NCI-H524 (cell line): ENCODE measurements around the gene ORAI3.

Experiments
- DNase-seq, 2 experiments: peaks; one replicate each; lab custom pipeline; 2025; lab: John Stamatoyannopoulos, UW

Gene ORAI3

DNA sequence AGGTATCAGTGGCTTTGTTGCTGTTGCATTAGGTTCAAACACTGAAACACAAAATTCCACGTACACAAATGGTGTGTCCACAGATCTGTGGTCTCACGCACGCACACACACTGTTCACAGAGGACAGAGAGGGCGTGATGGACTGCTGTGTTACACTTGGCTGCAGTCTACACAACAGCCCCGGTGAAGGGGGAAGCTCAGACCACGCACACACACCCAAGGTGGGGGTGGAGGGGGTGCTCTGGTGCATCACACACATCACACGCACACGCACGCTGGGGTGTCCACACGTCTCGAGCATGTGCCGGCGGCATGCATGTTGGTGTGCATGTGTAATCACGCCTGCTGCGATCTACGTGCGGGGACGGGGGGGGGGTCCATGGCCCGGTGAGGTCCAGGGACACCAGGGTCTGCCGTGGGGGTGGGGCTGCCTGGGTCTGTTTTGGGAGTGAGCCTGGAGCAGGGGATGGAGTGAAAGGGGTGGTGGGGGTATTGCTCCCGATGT lies 43.5 kb downstream of the ORAI3 start:
- no peak for DNase-seq

DNA sequence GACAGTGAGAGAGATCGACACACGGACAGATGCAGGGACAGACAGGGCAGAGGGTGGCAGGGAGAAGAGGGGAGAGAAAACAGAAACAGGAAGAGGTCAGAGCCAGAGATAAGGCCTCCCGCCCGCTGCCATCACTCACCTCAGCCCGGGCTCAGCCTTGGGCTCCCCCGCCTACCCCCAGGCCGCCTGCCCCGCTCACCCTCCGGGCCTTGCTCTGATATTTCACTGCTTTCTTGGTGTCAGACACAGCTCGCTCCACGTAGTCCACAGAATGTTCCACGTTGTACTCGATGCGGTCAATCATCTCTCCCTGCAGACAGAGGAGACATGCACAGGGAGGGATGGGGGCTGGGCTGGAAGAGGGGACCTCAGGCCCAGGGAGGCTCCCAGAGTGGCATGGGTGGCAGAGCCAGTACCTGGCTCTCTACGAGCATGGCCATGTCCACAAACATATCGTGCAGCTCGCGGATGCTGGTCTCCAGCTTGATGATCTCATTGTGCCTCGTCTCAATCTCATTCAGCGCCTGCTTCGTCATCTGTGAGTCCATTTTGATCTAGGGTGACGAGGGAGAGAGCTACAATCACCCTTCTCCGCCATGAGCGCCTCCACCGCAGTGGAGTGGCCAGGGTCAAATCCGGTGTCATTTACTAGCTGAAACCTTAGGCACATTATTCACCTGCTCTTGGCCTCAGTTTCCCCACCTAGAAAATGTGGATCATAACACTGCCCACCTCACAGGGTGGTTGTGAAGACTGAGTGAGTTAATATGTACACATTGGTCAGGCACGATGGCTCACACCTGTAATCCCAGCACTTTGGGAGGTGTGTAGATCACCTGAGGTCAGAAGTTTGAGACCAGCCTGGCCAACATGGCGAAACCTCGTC lies 44.3 kb downstream of the ORAI3 start:
- no peak for DNase-seq

DNA sequence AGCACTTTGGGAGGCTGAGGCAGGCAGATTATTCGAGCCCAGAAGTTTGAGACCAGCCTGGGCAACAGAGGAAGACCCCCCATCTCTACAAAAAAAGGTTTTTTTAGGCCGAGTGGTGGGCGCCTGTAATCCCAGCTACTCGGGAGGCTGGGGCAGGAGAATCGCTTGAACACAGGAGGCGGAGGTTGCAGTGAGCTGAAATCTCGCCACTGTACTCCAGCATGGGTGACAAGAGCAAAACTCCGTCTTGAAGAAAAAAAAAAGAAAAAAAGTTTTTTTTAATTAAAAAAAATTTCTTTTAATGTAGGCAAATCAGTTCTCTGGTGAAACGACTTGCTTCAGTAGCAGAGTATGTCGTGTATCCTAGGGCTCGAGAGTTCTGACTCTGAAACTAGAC lies 47.1 kb downstream of the ORAI3 start:
- DNase-seq = no peak

DNA sequence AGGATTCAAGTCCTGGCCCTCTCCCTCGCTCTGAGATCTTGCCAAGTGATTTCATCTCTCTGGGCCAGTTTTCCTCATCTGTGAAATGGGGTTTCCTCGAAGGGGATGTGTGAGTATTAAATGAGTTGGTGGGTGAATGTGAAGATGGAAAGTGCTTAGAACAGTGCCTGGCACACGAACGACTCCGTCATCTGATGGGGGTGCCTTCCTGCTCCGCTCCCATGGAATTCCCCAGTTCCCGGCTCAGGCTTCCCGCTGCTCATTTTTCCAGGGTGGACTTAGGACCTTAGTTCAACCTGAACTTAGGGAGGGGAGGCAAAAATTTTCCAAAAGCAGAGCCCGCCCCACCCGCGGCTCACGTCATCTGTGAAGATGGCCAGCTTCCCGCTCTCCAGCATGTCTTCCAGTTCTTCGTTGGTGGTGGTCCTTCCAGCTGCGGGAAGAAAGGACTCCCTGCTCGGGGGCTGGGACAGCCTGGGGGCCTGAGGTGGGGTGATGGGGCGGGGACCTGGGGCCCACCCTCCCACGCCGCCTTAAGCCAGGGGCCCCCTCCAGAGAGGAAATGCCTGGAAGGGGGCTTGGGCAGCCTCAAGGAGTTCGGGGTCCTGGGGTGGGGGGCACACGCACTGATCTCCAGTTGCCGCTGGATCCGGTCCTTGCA lies 47.6 kb downstream of the ORAI3 start:
- DNase-seq = no peak

DNA sequence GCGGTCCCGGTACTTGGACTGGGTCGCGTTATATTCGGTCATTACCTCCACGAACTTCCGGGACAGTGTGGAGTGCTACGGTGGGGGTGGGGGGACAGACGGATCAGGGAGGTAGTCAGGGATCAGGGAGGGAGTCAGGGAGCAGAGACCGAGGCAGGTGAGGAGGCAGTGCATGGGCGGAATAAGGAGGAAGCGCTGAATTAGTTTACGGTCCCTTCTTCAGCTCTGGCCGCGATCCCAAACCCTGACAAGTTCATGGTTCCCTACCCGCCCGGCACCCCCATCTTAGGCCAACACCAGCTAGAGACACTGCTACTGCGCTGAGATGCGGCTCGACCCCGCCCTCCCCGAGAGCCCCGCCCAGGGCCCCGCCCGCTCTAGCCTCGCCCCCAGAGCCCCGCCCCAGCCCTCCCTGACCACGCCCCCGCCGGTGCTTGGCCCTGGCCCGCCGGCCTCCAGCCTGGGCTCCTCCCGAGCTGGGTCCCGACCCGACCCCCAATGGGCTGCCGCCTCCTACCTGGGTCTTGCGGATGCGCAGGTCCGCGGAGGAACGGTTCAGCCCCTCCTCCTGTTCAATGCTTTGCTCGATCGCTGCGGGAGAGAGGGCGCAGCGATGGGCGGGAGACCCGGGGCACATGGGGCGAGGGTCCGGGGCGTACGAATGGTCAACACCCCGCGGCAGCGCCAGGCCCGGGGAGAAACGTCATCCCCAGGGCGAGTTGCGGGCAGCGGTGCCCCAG lies 48.3 kb downstream of the ORAI3 start:
- no peak for DNase-seq

DNA sequence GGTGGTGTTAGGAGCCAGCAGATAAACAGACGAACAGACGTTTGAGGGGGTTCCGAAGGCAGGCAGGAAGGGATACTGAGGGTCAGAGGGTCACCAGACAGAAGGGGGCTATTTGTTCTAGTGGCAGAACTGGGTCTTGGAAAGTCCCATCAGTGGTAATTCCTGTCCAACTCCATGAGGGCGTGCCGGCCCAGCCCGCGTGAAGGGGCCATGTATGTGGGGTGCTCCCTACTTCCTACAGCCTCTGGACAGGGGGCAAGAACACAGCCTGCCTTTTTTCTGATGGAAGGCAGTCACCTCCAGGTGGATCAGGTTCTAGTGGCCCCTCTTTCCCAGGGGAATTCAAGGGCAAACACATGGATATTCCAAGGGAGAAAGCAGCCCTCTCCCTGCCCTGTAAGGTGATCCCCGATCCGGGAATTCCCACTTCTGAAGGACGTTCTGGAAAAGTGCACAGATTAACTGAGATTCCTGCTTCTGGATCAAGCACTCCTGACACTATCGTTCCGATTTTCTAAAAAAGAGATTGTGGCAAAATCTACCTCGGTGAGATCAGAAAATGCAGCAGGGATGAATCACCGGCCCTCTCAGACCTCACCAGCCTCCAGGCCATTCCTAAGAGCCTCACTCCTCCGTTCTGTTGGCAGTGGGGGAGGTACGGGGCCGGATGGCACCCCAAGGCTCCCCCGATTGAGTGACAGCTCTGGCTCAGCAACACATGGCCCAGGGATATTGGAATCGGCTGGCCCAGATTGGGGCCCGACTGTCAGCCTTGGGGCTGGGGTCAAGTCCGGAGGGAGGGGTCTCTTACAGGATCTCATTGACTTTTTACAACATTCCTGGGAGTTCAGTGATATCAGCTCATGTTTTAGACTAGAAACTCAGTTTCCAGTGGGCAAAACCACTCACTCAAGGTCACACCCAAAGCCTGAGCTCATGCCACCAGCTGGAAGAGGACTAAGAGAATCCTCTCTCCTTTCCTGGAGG lies 49.1 kb downstream of the ORAI3 start:
- DNase-seq = no peak

DNA sequence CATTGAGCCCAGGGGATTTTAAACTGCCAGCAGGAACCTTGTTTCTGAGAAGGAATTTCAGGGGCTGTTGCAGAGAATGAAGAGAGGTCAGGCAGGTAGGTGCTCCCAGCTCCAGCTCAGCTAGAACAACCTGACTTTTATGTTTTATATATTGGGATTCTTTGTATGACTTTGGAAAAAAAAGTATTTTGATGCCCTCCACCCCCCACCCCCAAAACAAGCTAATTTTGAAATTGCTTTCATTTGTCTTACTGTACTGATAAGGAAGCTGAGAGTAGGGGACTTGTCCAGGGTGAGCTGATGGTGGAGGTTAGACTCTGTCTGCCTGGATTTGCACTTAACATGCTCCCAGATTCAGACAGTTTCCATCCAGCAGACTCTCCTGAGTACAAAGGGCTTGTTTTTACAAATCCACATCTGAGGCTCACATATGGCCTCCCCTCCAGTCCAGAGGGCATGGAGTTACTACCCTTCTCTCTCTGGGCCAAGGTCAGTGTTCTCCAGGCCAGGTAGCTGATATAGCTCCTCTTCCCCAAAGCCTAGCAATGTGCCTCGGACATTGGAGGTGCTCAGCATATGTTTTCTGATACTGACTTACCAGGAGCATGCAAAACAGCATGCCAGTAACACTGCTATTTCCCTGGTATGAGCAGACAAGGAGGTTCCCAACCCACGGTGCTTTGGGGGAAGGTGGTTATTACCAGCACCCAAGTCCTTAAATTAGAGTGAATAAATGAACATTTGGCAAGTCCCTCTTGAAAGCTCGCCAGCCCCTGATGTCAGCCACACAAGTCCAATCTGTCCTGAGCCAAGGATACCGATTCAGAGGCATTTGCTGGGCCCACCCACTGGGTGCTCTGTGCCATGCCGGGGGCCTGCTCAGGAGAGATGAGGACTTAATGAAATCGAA lies 50.2 kb downstream of the ORAI3 start:
- DNase-seq = peak in 1 of 2 experiments; percentile 38

DNA sequence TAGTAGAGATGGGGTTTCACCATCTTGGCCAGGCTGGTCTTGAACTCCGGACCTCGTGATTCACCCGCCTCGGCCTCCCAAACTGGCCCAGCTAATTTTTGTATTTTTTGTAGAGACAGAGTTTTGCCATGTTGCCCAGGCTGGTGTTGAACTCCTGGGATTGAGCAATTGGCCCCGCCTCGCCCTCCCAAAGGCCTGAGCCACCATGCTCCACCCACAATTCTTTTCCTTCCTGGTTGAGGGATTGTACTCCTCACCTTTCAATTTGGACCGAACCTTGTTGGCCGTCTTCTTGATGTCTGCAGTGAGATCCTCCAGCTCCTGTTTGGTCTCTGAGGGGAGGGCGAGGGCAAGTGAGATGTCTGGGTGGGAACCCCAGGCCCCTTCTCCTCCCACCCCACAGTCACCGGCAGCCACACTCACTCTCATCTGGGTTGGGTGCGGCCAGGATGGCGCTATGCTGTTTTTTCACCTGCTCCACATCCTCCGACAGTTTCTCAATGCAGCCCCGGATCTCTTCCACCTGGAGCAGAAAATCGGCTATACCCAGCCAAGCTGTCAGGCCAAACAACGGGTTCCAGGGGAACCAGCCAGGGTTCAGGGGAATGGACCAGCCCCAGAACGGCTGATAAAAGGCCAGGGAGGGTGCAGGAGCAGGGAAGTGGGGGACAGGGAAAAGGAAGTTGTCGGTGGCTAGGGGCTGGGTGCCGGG lies 52.0 kb downstream of the ORAI3 start:
- no peak for DNase-seq

DNA sequence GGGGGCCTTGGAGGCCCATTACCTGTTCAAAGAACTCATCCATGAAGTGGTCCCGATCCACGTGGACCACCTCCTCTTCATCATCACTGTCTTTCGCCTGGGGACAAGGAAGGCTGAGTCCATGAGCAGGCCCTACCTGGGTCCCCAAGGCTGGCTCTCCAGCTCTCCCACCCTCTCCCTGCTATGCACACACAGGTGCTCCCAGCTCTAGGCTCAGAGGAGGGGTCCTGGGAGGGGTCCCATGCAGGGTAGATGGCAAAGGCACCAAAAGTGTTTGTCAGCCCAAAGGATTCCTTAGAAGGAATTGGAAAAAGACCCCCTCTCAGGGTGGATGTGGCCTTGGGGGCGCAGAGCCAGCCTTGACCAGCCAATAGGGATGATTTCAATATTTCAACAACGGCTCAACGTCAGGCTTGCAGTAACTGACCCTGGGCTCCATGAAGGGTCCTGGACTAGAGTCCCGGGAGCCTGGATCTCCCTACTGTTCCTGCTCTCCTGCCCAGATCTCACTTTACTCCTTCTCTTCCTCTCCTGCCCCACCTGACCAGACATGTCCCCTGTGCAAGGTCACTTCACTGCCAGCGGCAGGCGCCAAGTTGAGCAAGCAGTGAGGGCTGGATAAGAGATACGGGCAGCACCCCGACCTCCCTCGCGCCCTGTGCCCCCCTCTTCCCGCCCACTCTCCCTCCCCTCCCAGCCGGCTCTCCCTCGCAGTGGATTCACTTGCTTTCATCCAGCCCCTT lies 52.8 kb downstream of the ORAI3 start:
- DNase-seq = no peak

DNA sequence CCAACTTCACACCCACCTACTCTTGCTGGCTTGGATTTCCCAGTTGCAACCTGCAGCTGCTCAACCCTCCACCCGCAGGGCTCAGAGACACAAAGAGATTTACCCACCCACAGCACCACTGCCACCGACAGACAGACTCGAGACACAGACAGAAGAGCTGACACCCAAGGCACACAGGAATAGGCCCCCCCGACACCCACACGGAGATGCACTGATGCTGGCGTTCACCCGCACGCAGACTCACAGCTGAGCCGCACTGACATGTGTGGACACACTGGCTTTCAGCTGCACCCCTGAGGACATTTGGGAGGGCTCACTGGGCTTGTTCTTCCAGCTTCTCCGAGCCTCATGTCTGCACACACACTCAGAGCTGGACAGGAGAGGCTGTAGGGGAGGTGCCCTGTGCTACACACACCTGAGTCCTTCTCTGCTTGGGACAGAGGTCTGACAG lies 53.4 kb downstream of the ORAI3 start:
- DNase-seq = no peak

DNA sequence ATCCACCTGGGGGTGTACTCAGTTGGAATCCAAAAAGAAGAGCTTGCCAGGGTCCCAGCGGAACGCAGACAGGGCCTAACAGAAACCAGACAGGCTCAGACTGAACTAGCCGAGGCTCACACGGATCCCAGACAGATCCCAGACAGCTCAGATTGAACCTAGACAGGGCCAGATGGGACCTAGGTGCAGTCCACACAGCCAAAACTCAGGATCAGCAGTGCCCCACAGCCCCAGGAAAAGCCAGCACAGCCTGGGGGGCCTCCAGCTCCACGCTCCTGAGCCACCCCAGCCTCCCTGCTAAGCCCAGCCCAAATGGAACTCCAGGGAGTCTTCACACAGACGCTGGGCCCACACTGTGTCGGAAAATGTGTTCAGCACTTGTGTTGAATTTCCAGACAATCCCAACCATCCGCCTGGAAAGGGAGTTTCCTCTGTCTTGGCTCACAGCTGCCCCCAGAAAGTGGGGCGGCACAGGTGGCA lies 54.0 kb downstream of the ORAI3 start:
- DNase-seq = no peak

DNA sequence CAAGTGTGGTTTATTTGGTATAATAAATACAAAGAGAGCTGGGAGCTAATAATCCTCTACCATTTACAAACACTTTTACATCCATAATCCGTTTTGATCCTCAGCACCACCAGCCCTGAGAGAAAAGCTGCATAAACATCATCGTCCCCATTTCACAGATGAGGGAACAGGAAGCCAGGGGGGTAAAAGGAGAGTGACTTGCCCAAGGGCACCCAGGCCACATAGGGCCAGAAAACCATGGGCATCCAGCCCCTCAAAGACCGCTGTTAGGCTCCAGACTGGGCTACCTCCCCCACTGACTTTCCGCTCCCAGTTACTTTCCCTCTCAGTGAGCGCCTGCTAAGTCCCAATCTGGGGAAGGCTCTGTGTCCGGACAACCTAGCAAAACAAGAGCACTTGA lies 54.9 kb downstream of the ORAI3 start:
- DNase-seq = no peak
